Naive thymus-derived CD4-positive, alpha-beta T cell (primary cell): ENCODE data around the gene MAJIN. TPM values are rescaled to one million over a fixed set of nuclear protein-coding genes. Genes with fewer than 3 reads are reported as not detected.

Experiments
- ATAC-seq: fragments of 150-1000 bp; cut with Tn5 transposase; 2 replicates; pipeline ENCODE4 v1.10.0; 2021; ENCODE audit warnings: mild to moderate bottlenecking, moderate library complexity
- CTCF ChIA-PET: fragments of 350-600 bp; sonication (Branson Sonifier 250); formaldehyde crosslinking; loops from one replicate; lab custom pipeline; 2021; ENCODE audit warnings: antibody characterized with exemption; lab: Charles Lee
- POLR2A ChIA-PET: fragments of 350-600 bp; sonication (Branson Sonifier 250); formaldehyde crosslinking; loops from one replicate; lab custom pipeline; 2021; ENCODE audit warnings: antibody characterized with exemption, inconsistent platforms; lab: Charles Lee
- DNase-seq, 9 donors: peaks; one replicate each; pipeline versions ENCODE4 v3.0.0 to v3.0.0-alpha.2; 2020 to 2022; ENCODE audit warnings: mixed read lengths in 1 of 9
- H3K27ac ChIP-seq: one replicate; pipeline ENCODE4 v1.7.0; 2013; ENCODE audit warnings: mild to moderate bottlenecking, low read depth, low read length, moderate library complexity
- H3K27me3 ChIP-seq, 2 donors: one replicate each; pipeline ENCODE4 v1.7.0; 2013; ENCODE audit warnings: low read length in 2 of 2, mild to moderate bottlenecking in 2 of 2, moderate library complexity in 2 of 2; ENCODE audit not compliant: control insufficient read depth in 2 of 2, insufficient read depth in 2 of 2
- H3K36me3 ChIP-seq, 3 experiments: 1 replicate in 2 of 3; 2 replicates in 1 of 3; pipeline ENCODE4 v1.7.0; 2013; ENCODE audit warnings: low read length in 3 of 3, mild to moderate bottlenecking in 3 of 3, moderate library complexity in 1 of 3; ENCODE audit not compliant: insufficient read depth in 3 of 3, control insufficient read depth in 2 of 3
- H3K4me1 ChIP-seq, 2 donors: one replicate each; pipeline ENCODE4 v1.7.0; 2013; ENCODE audit warnings: low read length in 2 of 2, mild to moderate bottlenecking in 2 of 2, moderate library complexity in 1 of 2; ENCODE audit not compliant: control insufficient read depth in 2 of 2, insufficient read depth in 2 of 2
- H3K4me3 ChIP-seq: 2 replicates; pipeline ENCODE4 v1.7.0; 2013; ENCODE audit warnings: mild to moderate bottlenecking, low read length
- H3K9me3 ChIP-seq, 3 experiments: 1 replicate in 2 of 3; 2 replicates in 1 of 3; pipeline ENCODE4 v1.7.0; 2013; ENCODE audit warnings: low read length in 3 of 3; ENCODE audit not compliant: control insufficient read depth in 2 of 3
- H3K27ac Mint-ChIP-seq, 9 donors: one replicate each; pipeline ENCODE4 v1.8.0; 2020 to 2022; ENCODE audit warnings: mixed read lengths in 9 of 9, mild to moderate bottlenecking in 8 of 9, moderate library complexity in 5 of 9, inconsistent platforms in 2 of 9
- H3K27me3 Mint-ChIP-seq, 5 donors: one replicate each; pipeline ENCODE4 v1.8.0; 2021 to 2022; ENCODE audit warnings: mixed read lengths in 5 of 5, mild to moderate bottlenecking in 1 of 5
- H3K36me3 Mint-ChIP-seq, 5 donors: one replicate each; pipeline ENCODE4 v1.8.0; 2020 to 2022; ENCODE audit warnings: mixed read lengths in 5 of 5, mild to moderate bottlenecking in 3 of 5, inconsistent platforms in 1 of 5
- H3K4me1 Mint-ChIP-seq, 7 donors: one replicate each; pipeline ENCODE4 v1.8.0; 2020 to 2022; ENCODE audit warnings: mixed read lengths in 7 of 7, mild to moderate bottlenecking in 3 of 7, inconsistent platforms in 1 of 7
- H3K4me3 Mint-ChIP-seq, 10 donors: one replicate each; pipeline ENCODE4 v1.8.0; 2020 to 2022; ENCODE audit warnings: mild to moderate bottlenecking in 10 of 10, mixed read lengths in 10 of 10, moderate library complexity in 6 of 10, inconsistent platforms in 2 of 10
- H3K9me3 Mint-ChIP-seq, 11 donors: one replicate each; pipeline ENCODE4 v1.8.0; 2020 to 2022; ENCODE audit warnings: mixed read lengths in 11 of 11, mild to moderate bottlenecking in 4 of 11, inconsistent platforms in 1 of 11, moderate library complexity in 1 of 11
- intact Hi-C, 2 donors: fragments of 100-400 bp; cut with micrococcal nuclease; formaldehyde crosslinking; loops; one replicate each; pipeline ENCODE4 v1.15.1; 2023
- polyA plus RNA-seq, 2 donors: library from polyadenylated mRNA; unstranded; fragments of 300-500 nt; fragmentation: Illumina TruSeq; gene quantifications; one replicate each; pipeline ENCODE4 v1.2.3, GENCODE V29; 2021
- total RNA-seq, 6 experiments: library from RNA in 5 of 6; stranded (reverse) in 5 of 6; gene quantifications; 1 replicate in 5 of 6; 2 replicates in 1 of 6; pipeline ENCODE4 v1.2.3 and lab custom pipeline; 2021 to 2026

The MAJIN gene
- total and polyA plus RNA-seq, 7 experiments from 2014 or later: 0.48 to 1.2 (median 0.94) TPM; not detected in 2

DNA sequence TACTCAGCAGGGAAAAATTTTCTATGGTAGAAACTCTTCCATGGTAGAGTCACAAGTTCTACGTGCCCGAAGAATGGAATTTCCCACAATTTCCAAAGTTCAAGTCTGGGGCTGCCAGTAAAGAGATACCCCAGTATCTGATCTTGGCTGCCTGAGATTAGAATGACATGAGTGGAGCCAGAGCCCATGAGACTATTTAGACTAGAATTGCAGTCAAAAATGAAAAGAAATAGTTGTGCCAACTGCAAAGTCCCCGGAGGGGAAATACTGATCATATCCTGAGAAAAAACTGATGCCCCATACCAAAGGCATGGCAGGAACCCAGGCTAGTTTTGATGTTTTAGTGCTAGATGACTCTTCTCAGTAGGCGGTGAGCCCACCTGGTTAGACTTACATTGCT, 11.2 kb downstream of the MAJIN start:
- CTCF ChIA-PET: no interaction called here
- peaks cover 0 to 2% of the 10 kb centered on the region in 2 donors for H3K27me3 ChIP-seq
- DNase-seq (no peak), ATAC-seq (no peak)
- intact Hi-C loops: no loop called here
- H3K27me3 Mint-ChIP-seq: peaks cover 0 to 11% (median 6%) of the 10 kb centered on the region in 5 donors
- H3K9me3 ChIP-seq: no peaks in the 10 kb centered on the region
- H3K4me1 ChIP-seq: no peaks in the 10 kb centered on the region
- no peak overlapping the region for H3K27ac Mint-ChIP-seq
- H3K36me3 Mint-ChIP-seq: no peaks in the 10 kb centered on the region
- H3K4me3 ChIP-seq: no peak overlapping the region
- POLR2A ChIA-PET: no interaction called here
- no peak overlapping the region for H3K4me3 Mint-ChIP-seq
- no peaks in the 10 kb centered on the region for H3K36me3 ChIP-seq
- peaks cover 0 to 3% (median 0%) of the 10 kb centered on the region in 7 donors for H3K4me1 Mint-ChIP-seq
- H3K27ac ChIP-seq: no peak overlapping the region
- H3K9me3 Mint-ChIP-seq: no peaks in the 10 kb centered on the region

GRCh38 chr11:64959498-64959897, 12.4 kb downstream of the MAJIN start:
- ATAC-seq (no peak), DNase-seq (no peak)
- Mint-ChIP-seq H3K9me3 (no peaks in the 10 kb centered on the region), H3K27me3 (peaks cover 0 to 12% (median 6%) of the 10 kb centered on the region in 5 donors), H3K4me3 (no peak overlapping the region), H3K4me1 (no peaks in the 10 kb centered on the region), H3K36me3 (no peaks in the 10 kb centered on the region), H3K27ac (peak overlapping the region in 1 of 9 donors; percentile 6)
- H3K36me3 ChIP-seq: no peaks in the 10 kb centered on the region
- H3K27ac ChIP-seq: no peak overlapping the region
- ChIA-PET CTCF (no interaction called here), POLR2A (no interaction called here)
- intact Hi-C loops: no loop called here
- peaks cover 0 to 2% of the 10 kb centered on the region in 2 donors for H3K27me3 ChIP-seq
- H3K4me3 ChIP-seq: no peak overlapping the region
- no peaks in the 10 kb centered on the region for H3K9me3 ChIP-seq
- H3K4me1 ChIP-seq: no peaks in the 10 kb centered on the region

DNA sequence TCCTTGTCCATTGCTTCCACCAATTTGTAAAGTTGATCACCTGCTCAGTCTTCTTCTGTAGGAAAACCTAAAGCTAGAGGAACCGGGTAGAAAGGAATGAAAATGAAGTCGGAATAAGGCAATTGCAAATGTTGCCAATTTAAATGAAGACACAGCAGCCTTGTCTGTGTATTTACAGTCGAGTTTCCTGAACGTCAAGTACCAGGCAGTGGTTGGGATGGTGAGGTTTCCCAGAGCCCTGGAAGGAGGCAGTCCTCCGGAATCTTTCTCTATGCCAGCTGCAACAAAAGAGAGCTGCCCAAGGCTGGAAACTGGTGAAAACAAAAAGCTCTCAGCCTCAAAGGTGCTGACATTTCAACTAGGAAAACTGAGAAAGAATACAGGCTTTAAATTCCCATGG, 17.7 kb downstream of the MAJIN start:
- H3K4me1 ChIP-seq: no peaks in the 10 kb centered on the region
- no peak overlapping the region for H3K27ac ChIP-seq
- H3K27me3 ChIP-seq: no peaks in the 10 kb centered on the region
- no peaks in the 10 kb centered on the region for H3K9me3 ChIP-seq
- intact Hi-C loops: no loop called here
- Mint-ChIP-seq H3K27me3 (peaks cover 0 to 20% (median 5%) of the 10 kb centered on the region in 5 donors), H3K36me3 (no peaks in the 10 kb centered on the region), H3K27ac (no peak overlapping the region), H3K9me3 (no peaks in the 10 kb centered on the region), H3K4me3 (no peak overlapping the region), H3K4me1 (no peaks in the 10 kb centered on the region)
- H3K4me3 ChIP-seq: no peak overlapping the region
- DNase-seq (no peak), ATAC-seq (no peak)
- ChIA-PET POLR2A (interaction anchor here (0.6 kb wide), 1 partner anchor 351 kb away, joined by 3 read pairs; no protein-coding TSS in a partner anchor), CTCF (no interaction called here)
- H3K36me3 ChIP-seq: no peaks in the 10 kb centered on the region

DNA sequence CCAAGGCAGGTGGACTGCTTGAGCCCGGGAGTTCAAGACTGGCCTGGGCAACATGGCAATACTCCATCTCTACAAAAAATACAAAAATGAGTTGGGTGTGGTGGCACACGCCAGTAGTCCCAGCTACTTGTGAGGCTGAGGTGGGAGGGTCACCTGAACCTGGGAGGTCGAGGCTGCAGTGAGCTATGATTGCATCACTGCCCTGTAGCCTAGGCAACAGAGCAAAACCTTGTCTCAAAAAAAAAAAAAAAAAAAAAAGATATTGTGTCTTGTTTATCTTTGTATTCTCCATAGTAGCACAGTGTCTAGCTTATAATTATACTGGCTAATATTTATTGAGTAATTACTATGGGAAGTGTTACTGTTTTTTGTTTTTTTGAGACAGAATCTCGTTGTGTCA, 20.4 kb downstream of the MAJIN start:
- no peaks in the 10 kb centered on the region for H3K9me3 ChIP-seq
- H3K27me3 ChIP-seq: no peaks in the 10 kb centered on the region
- ChIA-PET CTCF (interaction anchor here (0.6 kb wide), 2 partner anchors 165 to 465 kb away, joined by 4 read pairs; no protein-coding TSS in a partner anchor), POLR2A (interaction anchor here (0.6 to 0.7 kb wide), 2 partner anchors 255 to 810 kb away, joined by 3 to 5 read pairs; no protein-coding TSS in a partner anchor)
- no peak overlapping the region for H3K27ac Mint-ChIP-seq
- H3K4me3 Mint-ChIP-seq: no peak overlapping the region
- no peaks in the 10 kb centered on the region for H3K4me1 Mint-ChIP-seq
- no peak for DNase-seq
- no peaks in the 10 kb centered on the region for H3K36me3 ChIP-seq
- H3K27me3 Mint-ChIP-seq: peaks cover 0 to 25% (median 5%) of the 10 kb centered on the region in 5 donors
- no peaks in the 10 kb centered on the region for H3K9me3 Mint-ChIP-seq
- H3K27ac ChIP-seq: no peak overlapping the region
- H3K4me1 ChIP-seq: no peaks in the 10 kb centered on the region
- H3K36me3 Mint-ChIP-seq: no peaks in the 10 kb centered on the region
- ATAC-seq: no peak
- no peak overlapping the region for H3K4me3 ChIP-seq
- intact Hi-C loops: no loop called here

DNA sequence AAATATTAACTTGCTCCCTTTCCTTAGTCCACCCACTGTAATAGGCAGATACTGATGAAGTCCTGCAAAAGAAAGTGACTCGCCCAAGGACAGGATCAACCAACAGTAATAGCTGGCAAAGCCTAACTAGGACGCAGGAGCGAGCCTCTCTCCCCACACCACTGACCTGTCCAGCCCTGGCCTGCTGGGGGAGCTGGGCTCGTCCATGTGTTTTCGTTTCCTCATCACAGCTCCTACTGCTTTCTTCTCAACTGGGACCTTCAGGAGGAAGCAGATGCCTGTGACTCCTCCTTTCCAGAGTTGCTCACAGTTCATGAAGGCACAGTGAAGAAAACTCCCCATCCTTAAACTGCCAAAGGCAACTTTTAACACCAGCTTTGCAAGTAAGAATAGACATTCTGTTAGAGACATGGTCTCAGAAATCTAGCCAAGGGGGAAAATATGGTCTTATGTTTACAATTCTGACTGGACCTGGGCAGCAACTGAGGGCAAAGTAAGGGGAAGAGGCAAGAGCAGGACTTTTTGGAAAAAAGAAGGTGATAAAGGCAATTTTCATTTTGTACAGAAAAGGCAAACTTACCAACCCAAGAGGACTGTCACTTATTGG, 24.6 kb downstream of the MAJIN start:
- Mint-ChIP-seq H3K27ac (no peak overlapping the region), H3K27me3 (peaks cover 0 to 30% (median 4%) of the 10 kb centered on the region in 5 donors), H3K4me3 (no peak overlapping the region), H3K4me1 (no peaks in the 10 kb centered on the region), H3K9me3 (peaks cover 0 to 1% (median 0%) of the 10 kb centered on the region in 11 donors), H3K36me3 (no peaks in the 10 kb centered on the region)
- no peak overlapping the region for H3K27ac ChIP-seq
- ATAC-seq (no peak), DNase-seq (no peak)
- intact Hi-C loops: no loop called here
- no peak overlapping the region for H3K4me3 ChIP-seq
- H3K27me3 ChIP-seq: no peaks in the 10 kb centered on the region
- POLR2A ChIA-PET: no interaction called here
- H3K9me3 ChIP-seq: no peaks in the 10 kb centered on the region
- no peaks in the 10 kb centered on the region for H3K36me3 ChIP-seq
- H3K4me1 ChIP-seq: no peaks in the 10 kb centered on the region
- CTCF ChIA-PET: interaction anchor here (1.3 kb wide), 1 partner anchor 13 kb away, joined by 3 read pairs; no protein-coding TSS in a partner anchor

- intact Hi-C loops: no loop called here
- Mint-ChIP-seq H3K27me3 (peaks cover 0 to 4% (median 0%) of the 10 kb centered on the region in 5 donors), H3K4me3 (no peak overlapping the region), H3K9me3 (no peaks in the 10 kb centered on the region), H3K4me1 (no peaks in the 10 kb centered on the region), H3K27ac (no peak overlapping the region), H3K36me3 (peaks cover 0 to 9% (median 7%) of the 10 kb centered on the region in 5 donors)
- no peak overlapping the region for H3K4me3 ChIP-seq
- peaks cover 0 to 19% (median 4%) of the 10 kb centered on the region in 3 experiments for H3K36me3 ChIP-seq
- no peaks in the 10 kb centered on the region for H3K4me1 ChIP-seq
- no peaks in the 10 kb centered on the region for H3K9me3 ChIP-seq
- DNase-seq: no peak
- no peak for ATAC-seq
- ChIA-PET CTCF (no interaction called here), POLR2A (no interaction called here)
- no peaks in the 10 kb centered on the region for H3K27me3 ChIP-seq
- H3K27ac ChIP-seq: no peak overlapping the region
Measured at GRCh38 chr11:64936539-64936938, 35.4 kb downstream of the MAJIN start.
